HG02981 (cell line): Measurements from ENCODE around the gene ACAT1.
"Not testable (repeated sequence)": the region's sequence is repeated elsewhere in the genome, so short reads cannot be mapped to it uniquely, and the experiment has no call there.

Experiments
- ATAC-seq: cut with Tn5 transposase; IDR thresholded peaks from one replicate; pipeline ENCODE4 v1.9.1; 2021; ENCODE audit warnings: mild to moderate bottlenecking, moderate library complexity; ENCODE audit not compliant: unreplicated experiment

The ACAT1 gene

GRCh38 chr11:108121274-108122155, at the start of gene ACAT1:
Gene ACAT1, plus strand, starts transcription at chr11:108121567. Its CDS starts 40 bp downstream, at chr11:108121607.
- ATAC-seq, result peak; percentile 97

GRCh38 chr11:108084811-108085210, 36.6 kb upstream of the ACAT1 start:
- no peak for ATAC-seq

GRCh38 chr11:108085672-108086071, 35.7 kb upstream of the ACAT1 start:
- no peak for ATAC-seq

- no peak for ATAC-seq
Observed at GRCh38 chr11:108092134-108092533, 29.2 kb upstream of the ACAT1 start.

- no peak for ATAC-seq
Observed at GRCh38 chr11:108093128-108093904, 28.1 kb upstream of the ACAT1 start.

- no peak for ATAC-seq
Observed at GRCh38 chr11:108097179-108097578, 24.2 kb upstream of the ACAT1 start.

GRCh38 chr11:108101090-108101775, 20.1 kb upstream of the ACAT1 start:
- ATAC-seq, result no peak

- ATAC-seq, result no peak
Observed at GRCh38 chr11:108111126-108111525, 10.2 kb upstream of the ACAT1 start.

GRCh38 chr11:108112057-108112456, 9.3 kb upstream of the ACAT1 start:
- ATAC-seq, result no peak

GRCh38 chr11:108115500-108116140, 5.7 kb upstream of the ACAT1 start:
- no peak for ATAC-seq

GRCh38 chr11:108117746-108118371, 3.5 kb upstream of the ACAT1 start:
- ATAC-seq, result no peak

- not testable (repeated sequence) for ATAC-seq
Observed at GRCh38 chr11:108120936-108121273, 462 bp upstream of the ACAT1 start.

- no peak for ATAC-seq
Observed at GRCh38 chr11:108122166-108122628, 830 bp downstream of the ACAT1 start.

- no peak for ATAC-seq
Observed at GRCh38 chr11:108125096-108125495, 3.7 kb downstream of the ACAT1 start.

- no peak for ATAC-seq
Observed at GRCh38 chr11:108128772-108129171, 7.4 kb downstream of the ACAT1 start.

- no peak for ATAC-seq
Observed at GRCh38 chr11:108131993-108132392, 10.6 kb downstream of the ACAT1 start.

GRCh38 chr11:108132993-108133538, 11.7 kb downstream of the ACAT1 start:
- not testable (repeated sequence) for ATAC-seq

- ATAC-seq, result no peak
Observed at GRCh38 chr11:108135845-108136544, 14.6 kb downstream of the ACAT1 start.

GRCh38 chr11:108137212-108137611, 15.8 kb downstream of the ACAT1 start:
- no peak for ATAC-seq
